ENCODE measurements around the gene DUSP12.

Gene DUSP12

DNA sequence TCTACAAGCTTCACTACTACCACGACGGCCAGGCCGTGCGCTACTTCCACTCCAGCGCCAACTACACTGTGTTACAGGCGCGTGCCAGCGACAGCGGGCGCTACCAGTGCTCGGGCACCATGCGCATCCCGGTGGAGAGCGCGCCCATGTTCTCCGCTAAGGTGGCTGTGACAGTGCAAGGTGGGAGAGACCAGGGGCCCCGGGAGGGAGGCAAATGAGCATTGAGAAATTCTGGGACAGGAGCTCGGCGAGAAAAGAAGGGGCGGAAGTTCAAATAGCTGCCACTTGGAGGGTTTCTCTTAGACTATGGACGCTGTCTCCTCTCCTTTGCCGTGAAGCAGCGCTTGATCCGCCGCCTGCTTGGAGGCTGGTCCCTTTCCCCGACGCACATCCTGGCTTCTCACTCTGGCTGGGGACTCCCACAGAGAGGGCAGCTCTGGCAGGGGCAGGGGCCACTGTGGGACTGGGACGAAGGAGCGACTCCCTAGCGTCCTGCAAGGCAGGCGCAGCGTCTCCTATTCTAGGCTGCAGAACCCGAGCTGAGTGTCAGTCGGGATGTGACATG, 23.6 kb upstream of the DUSP12 start:
- DNase-seq (ENCODE audit: low read depth) = no peak
- H3K4me3 ChIP-seq (ENCODE audit: low read depth, low read length) = peak overlapping the region; percentile 72

GRCh38 chr1:161726473-161727255, 22.9 kb upstream of the DUSP12 start:
- DNase-seq (ENCODE audit: low read depth) = no peak
- peak overlapping the region; percentile 72 for H3K4me3 ChIP-seq (ENCODE audit: low read depth, low read length)

DNA sequence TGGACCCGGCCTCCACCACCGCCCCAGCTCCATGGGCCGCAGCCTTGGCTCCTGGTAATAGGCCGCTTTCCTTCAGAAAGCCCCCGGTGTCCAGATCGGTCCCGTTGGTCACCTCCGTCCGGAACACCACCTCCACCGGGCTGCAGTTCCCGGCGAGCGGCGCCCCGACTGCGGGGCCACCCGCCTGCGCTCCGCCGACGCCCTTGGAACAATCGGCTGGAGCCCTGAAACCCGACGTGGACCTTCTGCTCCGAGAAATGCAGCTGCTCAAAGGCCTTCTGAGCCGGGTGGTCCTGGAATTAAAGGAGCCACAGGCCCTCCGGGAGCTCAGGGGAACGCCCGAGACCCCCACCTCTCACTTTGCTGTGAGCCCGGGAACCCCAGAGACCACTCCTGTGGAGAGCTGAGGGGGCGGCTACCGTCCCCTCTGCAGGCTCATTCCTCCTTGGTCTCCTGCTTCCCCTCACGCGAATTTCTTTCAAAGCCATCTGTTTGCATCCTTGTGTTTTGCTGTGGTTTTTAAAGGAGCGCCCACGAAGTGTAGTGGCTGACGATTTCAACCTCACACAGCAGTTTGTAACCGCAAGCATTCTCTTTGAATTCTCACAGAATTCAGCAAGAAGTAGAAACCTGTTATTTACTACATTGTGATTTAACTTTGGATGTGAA, 22.2 kb upstream of the DUSP12 start:
- DNase-seq (ENCODE audit: low read depth) = peak; percentile 68
- peak overlapping the region; percentile 72 for H3K4me3 ChIP-seq (ENCODE audit: low read depth, low read length)

DNA sequence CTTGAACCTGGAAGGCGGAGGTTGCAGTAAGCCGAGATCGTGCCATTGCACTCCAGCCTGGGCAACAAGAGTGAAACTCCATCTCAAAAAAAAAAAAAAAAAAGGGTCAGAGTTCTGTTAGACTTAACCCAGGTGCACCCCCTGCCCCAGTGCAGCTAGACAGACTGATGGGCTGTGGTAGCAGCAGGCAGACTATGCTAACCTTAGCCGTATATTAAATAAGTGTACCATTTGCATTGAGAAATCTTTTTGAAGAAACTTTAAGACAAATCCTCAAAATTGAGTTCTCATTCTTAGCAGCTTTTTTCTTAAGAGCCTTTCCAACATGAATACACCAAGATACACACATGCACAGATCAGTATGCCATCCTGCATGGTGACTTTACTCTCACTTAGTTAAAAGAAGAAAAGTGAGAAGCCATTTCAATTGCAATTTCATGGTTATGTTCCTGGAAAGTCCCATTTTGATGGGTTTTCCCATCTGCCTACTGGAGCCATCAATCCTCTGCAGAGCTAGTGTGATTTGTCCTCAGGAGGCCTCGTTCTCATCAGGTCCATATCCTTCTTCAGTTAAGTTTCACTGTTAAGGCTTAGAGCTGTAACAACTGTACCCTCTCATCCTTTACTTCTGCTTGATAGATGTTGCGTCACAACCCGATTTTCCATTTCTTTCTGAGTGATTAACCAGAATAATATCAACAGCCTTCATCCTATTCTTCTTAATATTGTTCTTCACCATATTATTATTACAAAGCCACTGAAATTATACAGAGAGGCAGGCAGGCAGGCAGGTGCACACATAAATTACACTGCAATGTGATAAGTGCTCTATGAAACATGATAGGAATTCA, 21.0 kb upstream of the DUSP12 start:
- no peak overlapping the region for H3K4me3 ChIP-seq (ENCODE audit: low read depth, low read length)
- no peak for DNase-seq (ENCODE audit: low read depth)

DNA sequence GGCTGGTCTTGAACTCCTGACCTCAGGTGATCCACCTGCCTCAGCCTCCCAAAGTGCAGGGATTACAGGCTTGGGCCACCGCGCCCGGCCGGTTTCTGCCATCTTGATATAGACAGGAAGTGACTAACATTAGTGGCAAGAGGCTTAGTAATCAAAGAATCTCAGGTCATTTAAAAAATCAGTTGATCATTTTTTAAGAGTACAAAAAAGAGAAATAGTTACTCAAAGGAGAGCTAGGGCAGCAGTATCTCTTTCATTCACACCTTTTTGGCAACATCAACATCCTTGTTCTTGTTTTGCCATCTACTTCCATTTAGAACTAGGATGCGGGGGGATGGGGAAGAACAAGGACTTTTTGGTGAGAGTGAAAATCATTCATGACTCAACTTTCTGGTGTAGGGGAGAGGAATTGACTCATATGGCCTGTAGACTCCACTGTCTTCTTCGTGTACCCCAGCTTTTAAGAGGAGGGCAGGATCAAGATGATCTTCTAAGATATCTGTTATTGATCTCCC, 19.5 kb upstream of the DUSP12 start:
- no peak overlapping the region for H3K4me3 ChIP-seq (ENCODE audit: low read depth, low read length)
- no peak for DNase-seq (ENCODE audit: low read depth)

DNA sequence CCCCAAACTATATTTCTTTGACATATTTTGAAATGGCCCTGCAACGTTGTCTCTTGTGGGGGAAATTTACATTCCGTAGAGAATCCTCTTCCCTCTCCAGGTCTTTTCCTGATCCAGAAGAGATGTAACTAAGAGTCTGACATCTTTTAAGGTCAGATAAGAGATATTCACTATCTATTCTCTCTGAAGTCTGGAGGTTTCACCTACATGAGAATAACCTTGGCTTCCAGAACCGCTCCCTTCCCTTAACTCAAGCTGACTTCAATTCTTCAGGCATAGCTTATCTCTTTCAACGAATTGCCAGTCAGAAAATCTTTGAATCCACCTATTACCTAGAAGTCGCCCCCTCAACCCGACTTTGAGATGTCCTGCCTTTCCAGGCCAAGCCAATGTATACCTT, 18.3 kb upstream of the DUSP12 start:
- H3K4me3 ChIP-seq (ENCODE audit: low read depth, low read length) = no peak overlapping the region
- DNase-seq (ENCODE audit: low read depth) = no peak

- DNase-seq (ENCODE audit: low read depth) = no peak
- H3K4me3 ChIP-seq (ENCODE audit: low read depth, low read length) = no peak overlapping the region
Observed at GRCh38 chr1:161731981-161732718, 17.4 kb upstream of the DUSP12 start.

- H3K4me3 ChIP-seq (ENCODE audit: low read depth, low read length) = no peak overlapping the region
- DNase-seq (ENCODE audit: low read depth) = peak; percentile 89
Observed at GRCh38 chr1:161733526-161733925, 16.1 kb upstream of the DUSP12 start.

- H3K4me3 ChIP-seq (ENCODE audit: low read depth, low read length) = no peak overlapping the region
- DNase-seq (ENCODE audit: low read depth) = no peak
Observed at GRCh38 chr1:161735837-161736236, 13.7 kb upstream of the DUSP12 start.

DNA sequence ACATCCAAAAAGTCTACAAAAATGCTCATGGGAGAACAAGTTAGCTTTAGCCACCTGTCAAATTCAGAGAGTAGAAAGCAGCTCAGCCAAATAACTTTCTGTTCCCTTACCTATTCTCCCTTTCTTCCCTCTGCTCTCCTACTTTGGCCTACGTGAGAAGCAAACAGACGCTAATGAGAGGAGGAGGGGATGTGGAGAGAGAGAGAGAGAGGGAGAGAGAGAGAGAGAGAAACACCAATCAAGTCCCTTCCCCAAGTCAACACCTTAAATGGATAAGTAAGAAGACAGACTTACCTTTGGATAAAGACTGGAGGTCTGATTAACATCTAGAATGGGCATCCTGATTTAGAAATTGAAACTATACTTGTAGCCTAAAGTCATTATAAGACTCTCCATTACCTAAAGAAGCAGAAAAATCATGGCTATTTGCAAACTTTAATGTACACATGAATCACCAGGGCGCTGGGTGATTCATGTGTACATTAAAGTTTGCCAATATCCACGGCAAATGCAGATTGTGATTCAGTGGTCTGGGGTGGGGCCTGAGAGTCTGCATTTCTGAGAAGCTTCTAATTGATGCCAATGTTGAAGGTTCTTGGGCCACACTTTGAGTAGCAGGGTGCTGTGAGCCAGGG, 13.1 kb upstream of the DUSP12 start:
- DNase-seq (ENCODE audit: low read depth) = no peak

GRCh38 chr1:161737625-161738024, 12.0 kb upstream of the DUSP12 start:
- H3K4me3 ChIP-seq (ENCODE audit: low read depth, low read length) = no peak overlapping the region
- DNase-seq (ENCODE audit: low read depth) = no peak

More for the DNA sequence above, 13.1 kb upstream of the DUSP12 start:
- H3K4me3 ChIP-seq (ENCODE audit: low read depth, low read length) = no peak overlapping the region

- no peak for DNase-seq (ENCODE audit: low read depth)
- no peak overlapping the region for H3K4me3 ChIP-seq (ENCODE audit: low read depth, low read length)
Observed at GRCh38 chr1:161738627-161739287, 10.8 kb upstream of the DUSP12 start.

DNA sequence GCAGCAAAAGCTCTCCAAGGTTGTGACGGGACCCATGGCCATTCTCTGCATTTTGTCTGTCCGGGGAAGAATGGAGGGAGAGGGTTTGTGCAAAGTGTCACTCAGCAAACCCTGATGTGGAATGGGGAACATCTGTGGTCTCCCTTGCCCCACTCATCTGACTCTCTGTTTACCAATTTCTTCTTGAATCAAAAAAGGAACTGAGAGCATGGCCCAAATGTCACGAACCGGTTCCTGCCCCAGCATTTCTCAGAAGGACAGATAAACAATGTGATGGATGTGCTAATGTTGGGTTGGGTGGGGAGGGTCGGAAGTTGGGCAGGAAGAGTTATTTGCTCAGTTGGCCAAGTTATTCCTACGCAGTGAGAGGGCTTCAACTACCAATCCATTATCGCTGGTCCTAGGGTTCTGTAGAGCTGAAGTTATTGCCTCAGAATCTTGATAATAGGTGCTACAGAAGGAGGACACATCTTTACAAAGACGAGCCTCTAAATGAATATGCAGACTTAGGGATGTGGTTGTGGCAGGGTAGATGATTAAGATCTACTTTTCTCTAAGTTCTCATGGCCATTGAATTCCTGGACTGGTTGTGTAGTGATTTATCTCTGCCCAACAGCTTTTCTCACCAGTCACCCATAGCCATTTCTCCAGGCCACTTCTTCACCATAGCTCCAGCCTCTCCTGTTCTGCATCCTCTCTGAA, 9.6 kb upstream of the DUSP12 start:
- no peak overlapping the region for H3K4me3 ChIP-seq (ENCODE audit: low read depth, low read length)
- DNase-seq (ENCODE audit: low read depth) = no peak

- no peak for DNase-seq (ENCODE audit: low read depth)
- H3K4me3 ChIP-seq (ENCODE audit: low read depth, low read length) = no peak overlapping the region
Observed at GRCh38 chr1:161740921-161741320, 8.7 kb upstream of the DUSP12 start.

DNA sequence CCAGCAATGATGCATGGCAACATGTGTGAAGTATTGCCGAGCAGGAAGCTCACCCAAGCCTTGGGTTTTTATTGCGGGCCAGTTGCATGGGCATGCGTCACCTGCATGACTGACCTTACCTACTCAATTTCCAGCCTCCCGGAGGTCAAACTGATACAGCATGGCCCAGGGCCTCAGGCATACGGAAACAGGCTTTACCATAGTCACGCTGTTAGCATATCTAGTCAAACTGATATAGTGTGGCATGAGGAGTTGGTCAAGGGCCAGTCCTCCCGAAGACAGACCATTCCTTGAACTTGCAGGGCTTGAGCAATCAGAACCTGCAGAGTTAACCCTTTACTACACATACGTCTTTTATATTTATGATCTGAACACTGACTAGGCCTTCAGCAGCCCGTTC, 6.4 kb upstream of the DUSP12 start:
- no peak overlapping the region for H3K4me3 ChIP-seq (ENCODE audit: low read depth, low read length)
- no peak for DNase-seq (ENCODE audit: low read depth)

GRCh38 chr1:161747801-161748200, 1.8 kb upstream of the DUSP12 start:
- H3K4me3 ChIP-seq (ENCODE audit: low read depth, low read length) = no peak overlapping the region
- DNase-seq (ENCODE audit: low read depth) = no peak

DNA sequence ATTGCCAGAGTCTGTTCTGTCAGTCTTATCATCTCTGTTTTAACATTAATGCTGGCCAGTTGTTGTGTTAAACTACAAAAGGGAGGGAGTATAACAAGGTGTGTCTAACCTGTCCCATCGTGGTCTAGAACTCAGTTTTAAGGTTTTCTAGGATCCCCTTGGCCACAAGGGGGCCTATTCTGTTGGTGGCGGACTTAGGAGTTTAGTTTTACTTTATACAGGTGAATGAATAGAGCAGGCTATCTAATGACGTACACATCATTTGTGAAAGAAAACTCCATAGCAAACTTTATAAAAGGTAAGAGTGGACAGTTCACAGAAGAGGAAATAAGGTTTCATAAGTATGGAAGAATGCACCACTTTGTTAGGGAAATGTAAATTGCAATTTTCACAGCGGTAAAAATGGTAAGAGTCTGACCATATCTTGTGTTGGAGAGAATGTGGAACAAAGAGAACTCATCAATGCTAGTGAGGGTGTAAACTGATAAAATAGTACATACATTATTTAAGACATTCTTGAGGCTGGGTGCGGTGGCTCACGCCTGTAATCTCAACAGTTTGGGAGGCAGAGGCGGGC, 14.0 kb downstream of the DUSP12 start:
- no peak for DNase-seq (ENCODE audit: low read depth)
- no peak overlapping the region for H3K4me3 ChIP-seq (ENCODE audit: low read depth, low read length)
